GM12865 (cell line): ENCODE data around the gene LMX1B.

Source experiments
- DNase-seq: peaks from one replicate; pipeline ENCODE4 v3.0.0; 2010; ENCODE audit warnings: low read depth
- H3K4me3 ChIP-seq: 2 replicates; pipeline ENCODE4 v1.5.1; 2011; ENCODE audit warnings: mild to moderate bottlenecking, low read depth, low read length, control low read depth
- TF ChIP-seq, protein P1 (sequence below): IDR thresholded peaks from 2 replicates; pipeline ENCODE4 v1.5.1; 2011; ENCODE audit warnings: low read length, control low read depth, low read depth, inconsistent platforms; ENCODE audit not compliant: insufficient read depth; ENCODE audit errors: missing control alignments

LMX1B gene

DNA sequence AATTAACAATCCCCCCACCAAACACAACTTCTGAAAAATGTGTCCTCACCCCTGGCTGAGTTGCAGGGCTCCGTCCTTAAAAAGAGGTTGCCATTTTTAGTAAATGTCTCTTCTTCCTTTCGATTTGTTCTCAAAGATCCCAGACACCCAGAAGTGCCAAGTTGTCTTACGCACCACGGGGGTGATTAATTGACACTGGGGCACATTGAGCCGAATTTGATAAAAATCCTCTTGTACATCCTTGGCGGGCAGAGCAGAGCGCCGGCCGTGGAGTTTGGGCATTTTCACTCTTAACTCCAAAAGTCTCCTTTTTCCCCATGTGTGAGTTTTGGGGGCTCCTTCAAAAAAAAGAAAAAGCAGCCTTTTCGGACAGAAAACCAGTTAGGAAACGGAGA is 4.5 kb downstream of the LMX1B start:
- no peak for DNase-seq
- no peak overlapping the region for H3K4me3 ChIP-seq
- TF ChIP-seq, protein P1, sequence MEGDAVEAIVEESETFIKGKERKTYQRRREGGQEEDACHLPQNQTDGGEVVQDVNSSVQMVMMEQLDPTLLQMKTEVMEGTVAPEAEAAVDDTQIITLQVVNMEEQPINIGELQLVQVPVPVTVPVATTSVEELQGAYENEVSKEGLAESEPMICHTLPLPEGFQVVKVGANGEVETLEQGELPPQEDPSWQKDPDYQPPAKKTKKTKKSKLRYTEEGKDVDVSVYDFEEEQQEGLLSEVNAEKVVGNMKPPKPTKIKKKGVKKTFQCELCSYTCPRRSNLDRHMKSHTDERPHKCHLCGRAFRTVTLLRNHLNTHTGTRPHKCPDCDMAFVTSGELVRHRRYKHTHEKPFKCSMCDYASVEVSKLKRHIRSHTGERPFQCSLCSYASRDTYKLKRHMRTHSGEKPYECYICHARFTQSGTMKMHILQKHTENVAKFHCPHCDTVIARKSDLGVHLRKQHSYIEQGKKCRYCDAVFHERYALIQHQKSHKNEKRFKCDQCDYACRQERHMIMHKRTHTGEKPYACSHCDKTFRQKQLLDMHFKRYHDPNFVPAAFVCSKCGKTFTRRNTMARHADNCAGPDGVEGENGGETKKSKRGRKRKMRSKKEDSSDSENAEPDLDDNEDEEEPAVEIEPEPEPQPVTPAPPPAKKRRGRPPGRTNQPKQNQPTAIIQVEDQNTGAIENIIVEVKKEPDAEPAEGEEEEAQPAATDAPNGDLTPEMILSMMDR = no peak

DNA sequence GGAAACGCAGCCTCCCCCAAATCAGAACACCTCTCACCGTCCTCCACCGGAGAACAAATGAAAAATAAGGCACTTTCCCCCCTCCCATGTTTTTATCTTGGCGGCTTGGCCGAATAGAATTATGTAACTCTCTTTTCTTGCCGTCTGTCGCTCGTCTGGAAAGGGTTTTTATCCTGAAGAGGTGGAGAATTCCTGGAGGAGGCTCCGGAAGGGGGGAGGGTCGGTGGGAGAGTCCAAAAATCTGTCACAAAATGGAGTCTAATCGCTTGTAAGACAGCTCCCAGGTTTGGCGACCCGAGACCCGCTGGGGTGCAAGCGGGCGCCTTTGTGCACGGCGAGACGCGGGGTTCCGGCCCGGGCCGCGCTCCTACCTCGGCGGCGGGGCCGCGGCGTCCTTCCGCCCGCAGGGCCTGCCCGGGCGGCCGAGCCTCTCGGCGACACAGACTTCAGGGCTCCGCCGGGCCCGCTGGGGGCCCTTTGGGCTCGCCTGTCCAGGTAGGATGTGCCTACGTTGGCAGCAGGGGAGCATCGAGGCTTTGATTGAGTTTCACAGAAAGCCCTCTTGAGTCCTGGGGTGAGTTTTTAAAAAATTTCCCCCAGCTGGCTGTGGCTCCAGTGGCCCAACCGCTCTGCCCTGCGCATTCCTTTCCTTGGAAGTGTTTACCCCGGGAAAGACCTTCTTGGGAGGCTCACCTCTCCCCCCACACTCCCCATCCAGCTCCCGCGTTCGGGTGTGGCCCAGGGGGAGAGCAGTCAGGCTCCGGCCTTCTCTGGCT is 5.0 kb downstream of the LMX1B start:
- DNase-seq = no peak
- TF ChIP-seq, protein P1 = no peak
- H3K4me3 ChIP-seq = no peak overlapping the region

DNA sequence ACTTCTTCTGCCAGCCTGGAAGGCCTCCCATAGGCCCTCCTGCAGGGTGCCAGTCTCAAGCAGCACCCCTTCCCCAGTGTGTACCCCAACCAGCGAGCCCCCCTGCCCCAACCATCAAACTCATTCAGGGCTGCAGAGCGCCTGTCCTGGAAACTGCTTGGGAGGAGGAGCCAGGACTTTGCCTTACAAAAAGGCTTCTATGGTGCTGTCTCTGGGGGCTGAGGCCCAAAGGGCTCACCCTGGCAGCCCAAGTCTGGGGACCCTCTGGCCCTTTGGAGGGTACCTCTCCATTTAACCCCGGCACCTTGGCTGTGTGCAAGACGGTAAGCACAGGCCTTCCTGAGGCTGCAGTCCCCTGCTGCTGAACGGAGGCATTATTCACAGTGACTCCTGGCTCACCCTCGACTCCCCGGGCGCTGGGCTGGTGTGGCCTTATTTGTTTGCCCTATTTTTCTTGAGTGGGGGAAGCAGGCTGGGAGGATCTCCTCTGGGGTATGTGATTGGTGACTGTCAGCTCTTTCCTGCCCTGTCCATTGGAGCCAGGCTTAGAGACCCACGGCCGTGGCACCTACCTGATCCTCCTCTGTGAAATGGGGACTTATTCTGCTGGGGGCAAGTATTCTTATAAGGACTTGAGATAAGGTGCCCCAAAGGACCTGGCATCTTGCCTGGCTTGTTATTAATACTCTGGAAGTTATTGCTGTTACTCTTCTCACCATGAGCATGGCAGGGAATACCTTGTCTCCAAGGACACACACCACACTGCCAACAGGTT is 5.8 kb downstream of the LMX1B start:
- no peak for DNase-seq
- no peak overlapping the region for H3K4me3 ChIP-seq
- TF ChIP-seq, protein P1 = no peak

DNA sequence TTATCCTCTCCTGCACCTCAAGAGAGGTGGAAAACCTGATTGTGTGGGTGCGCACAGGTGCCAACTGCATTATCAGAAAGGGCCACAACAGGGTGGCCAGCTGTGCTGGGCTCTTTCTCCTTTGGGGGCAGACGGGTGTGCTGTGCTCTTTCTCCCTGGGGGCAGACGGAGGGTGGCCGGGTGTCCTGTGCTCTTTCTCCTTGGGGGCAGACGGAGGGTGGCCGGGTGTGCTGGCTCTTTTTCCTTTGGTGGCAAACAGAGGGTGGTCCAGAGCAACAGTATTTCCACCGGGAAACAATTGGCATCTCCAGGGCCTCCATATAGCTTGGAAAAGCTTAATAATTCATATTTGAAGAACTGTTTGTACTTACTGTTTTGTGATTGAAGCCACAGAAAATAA is 6.8 kb downstream of the LMX1B start:
- H3K4me3 ChIP-seq = no peak overlapping the region

DNA sequence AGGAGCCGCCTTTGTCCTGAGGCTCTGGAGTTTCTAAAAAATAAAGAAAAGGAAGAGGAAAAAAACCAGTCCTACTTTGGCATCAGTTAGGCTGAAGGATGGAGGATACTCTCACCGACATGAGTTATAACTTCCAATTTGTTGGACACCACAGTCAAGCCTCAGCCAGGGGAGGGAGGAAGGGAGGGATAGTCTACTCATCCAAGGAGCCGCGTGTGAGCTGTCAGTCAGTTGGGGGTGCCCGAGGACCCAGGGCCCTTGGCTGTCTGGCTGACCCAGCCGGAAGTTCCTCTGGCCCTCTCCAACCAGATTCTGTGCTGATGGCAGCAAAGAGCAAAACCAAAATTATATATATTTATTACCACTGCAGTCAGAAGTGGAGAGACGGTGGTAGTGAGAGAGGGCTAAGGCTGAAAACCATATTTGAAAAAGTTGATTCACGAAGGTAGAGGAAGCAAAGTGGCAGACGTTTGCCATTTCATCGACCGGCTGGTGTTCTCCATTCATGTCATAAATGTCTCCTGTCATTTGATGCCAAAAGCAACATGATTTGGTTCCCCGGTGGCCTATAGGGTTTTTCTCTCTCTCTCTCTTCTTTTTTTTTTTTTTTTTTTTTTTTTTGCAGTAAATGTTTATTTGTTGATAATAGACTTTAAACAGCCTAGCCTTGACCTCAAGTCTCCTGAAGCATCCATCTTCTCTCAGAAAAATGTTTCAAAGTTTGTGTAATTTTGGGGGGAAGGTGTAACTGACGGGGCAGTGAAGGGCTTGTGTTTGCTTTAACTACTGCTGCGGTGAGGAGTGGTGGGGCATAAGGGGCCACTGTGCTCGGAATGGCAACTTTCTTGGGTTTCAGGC is 7.6 kb downstream of the LMX1B start:
- no peak overlapping the region for H3K4me3 ChIP-seq
- TF ChIP-seq, protein P1 = no peak

More for the DNA sequence above, 6.8 kb downstream of the LMX1B start:
- TF ChIP-seq, protein P1 = no peak
- no peak for DNase-seq

DNA sequence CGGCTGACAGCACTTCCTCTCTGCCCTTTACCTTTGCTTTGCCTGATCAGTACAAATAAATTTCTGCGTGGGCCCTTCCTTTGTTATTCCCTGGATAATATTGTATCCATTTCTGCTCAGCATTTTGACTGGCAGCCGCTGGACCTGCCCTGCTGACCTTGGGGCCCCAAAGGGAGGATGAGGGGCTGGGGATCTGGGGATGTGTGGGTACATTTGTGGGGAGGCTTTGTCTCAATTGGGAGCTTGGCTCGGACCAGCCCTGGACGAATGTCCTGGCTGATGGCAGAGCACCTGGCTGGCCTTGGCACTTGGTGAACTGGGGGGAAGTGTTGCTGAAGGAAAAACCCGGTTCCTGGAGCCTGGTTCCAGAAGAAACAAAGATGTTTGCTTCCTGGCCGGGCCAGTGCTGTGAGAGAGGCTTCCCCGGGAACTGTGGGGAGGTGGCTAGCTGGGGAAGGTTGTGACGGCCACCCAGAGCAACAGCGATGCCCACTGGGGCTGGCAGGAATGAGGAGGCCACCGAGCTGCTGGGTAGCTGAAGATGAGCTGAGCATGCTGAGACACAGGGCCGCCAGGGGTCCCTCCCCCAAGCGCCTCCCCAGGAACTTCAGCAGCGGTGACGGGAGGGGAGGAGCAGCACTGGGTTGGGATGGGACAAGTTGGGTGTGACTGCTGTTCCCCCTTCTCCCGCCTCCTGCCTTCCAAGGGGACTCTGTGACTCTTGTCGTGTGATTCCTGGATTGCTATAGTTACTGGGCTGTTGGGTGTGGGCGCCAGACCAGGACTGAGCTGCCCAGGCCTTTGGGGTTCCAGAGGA is 8.4 kb downstream of the LMX1B start:
- TF ChIP-seq, protein P1 = no peak
- H3K4me3 ChIP-seq = no peak overlapping the region
- no peak for DNase-seq

More for the DNA sequence above, 7.6 kb downstream of the LMX1B start:
- DNase-seq = no peak
